ENCODE data around the gene PCDHB3. TPM values are rescaled to one million over a fixed set of nuclear protein-coding genes. Genes with fewer than 3 reads are reported as not detected.
"Not testable (repeated sequence)": the region's sequence is repeated elsewhere in the genome, so short reads cannot be mapped to it uniquely, and the experiment has no call there.

PCDHB3 gene
- total RNA-seq, 4 donors from 2014 or later, result 1.1 to 2.5 (median 2.0) TPM

DNA sequence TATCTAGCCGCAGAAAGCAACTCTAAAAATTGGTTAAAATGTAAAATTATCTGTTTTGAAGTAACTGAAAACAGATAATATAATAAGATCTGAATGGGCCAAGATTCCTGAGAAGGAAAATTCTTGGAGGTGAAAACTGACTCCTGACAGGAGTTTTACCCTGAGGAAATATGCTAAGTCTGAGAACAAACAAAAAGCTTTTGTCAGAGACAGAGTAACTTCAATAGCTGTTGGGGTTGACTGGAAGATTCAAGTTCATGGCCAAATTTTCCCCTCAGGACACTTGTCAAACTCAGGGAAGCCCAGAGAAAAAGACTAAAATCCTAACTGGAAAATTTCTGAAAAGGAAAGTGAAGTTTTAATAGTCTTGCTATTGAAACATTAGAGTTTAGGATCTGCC, 27.0 kb downstream of the PCDHB3 start:
- 93% methylated on average over 1 of the region's 1 CpG for WGBS
- Histone ChIP-seq H3K4me3 (no peak overlapping the region), H3K27ac (no peak overlapping the region), H3K4me1 (no peaks in the 10 kb centered on the region), H3K9me3 (peaks cover 20% of the 10 kb centered on the region), H3K36me3 (no peaks in the 10 kb centered on the region), H3K27me3 (peaks cover 4% of the 10 kb centered on the region)
- DNase-seq (ENCODE audit: low spot score in 2 of 2), result no peak
- TF ChIP-seq EP300 (IDR thresholded peaks at IDR 0.05) (no peak), POLR2AphosphoS5 (IDR thresholded peaks at IDR 0.05) (no peak), POLR2A (IDR thresholded peaks at IDR 0.05) (no peak)
- TF ChIP-seq, protein P1, sequence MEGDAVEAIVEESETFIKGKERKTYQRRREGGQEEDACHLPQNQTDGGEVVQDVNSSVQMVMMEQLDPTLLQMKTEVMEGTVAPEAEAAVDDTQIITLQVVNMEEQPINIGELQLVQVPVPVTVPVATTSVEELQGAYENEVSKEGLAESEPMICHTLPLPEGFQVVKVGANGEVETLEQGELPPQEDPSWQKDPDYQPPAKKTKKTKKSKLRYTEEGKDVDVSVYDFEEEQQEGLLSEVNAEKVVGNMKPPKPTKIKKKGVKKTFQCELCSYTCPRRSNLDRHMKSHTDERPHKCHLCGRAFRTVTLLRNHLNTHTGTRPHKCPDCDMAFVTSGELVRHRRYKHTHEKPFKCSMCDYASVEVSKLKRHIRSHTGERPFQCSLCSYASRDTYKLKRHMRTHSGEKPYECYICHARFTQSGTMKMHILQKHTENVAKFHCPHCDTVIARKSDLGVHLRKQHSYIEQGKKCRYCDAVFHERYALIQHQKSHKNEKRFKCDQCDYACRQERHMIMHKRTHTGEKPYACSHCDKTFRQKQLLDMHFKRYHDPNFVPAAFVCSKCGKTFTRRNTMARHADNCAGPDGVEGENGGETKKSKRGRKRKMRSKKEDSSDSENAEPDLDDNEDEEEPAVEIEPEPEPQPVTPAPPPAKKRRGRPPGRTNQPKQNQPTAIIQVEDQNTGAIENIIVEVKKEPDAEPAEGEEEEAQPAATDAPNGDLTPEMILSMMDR (IDR thresholded peaks at IDR 0.05), result no peak

DNA sequence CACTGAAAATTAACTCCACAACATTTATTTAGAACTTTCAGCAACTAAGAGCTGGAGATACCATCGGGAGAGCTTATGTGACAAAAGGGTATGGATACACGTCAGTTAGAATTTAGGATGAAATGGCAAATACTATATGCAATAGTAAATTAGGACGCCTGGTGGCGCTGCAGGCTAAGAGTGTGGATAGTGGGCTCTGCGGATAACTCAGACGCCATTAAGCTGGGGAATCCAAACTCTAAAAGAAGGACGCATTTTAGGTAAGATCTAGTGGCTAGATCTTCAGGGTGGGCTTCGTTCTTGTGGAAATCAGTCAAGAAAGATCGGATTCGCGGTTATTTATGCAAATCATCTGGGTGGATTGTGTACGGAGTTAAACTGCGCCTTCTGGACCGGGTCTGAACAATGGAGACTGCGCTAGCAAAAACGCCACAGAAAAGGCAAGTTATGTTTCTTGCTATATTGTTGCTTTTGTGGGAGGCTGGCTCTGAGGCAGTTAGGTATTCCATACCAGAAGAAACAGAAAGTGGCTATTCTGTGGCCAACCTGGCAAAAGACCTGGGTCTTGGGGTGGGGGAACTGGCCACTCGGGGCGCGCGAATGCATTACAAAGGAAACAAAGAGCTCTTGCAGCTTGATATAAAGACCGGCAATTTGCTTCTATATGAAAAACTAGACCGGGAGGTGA, 34.9 kb downstream of the PCDHB3 start, which contains the start of gene PCDHB5:
TSS of gene PCDHB5 (plus strand) at position 177 of the 688 bp plus-strand sequence. CDS start at position 406, 229 bp downstream.
- DNase-seq (ENCODE audit: low spot score in 2 of 2), result no peak
- 23% methylated on average over 22 of the region's 22 CpGs for WGBS

DNA sequence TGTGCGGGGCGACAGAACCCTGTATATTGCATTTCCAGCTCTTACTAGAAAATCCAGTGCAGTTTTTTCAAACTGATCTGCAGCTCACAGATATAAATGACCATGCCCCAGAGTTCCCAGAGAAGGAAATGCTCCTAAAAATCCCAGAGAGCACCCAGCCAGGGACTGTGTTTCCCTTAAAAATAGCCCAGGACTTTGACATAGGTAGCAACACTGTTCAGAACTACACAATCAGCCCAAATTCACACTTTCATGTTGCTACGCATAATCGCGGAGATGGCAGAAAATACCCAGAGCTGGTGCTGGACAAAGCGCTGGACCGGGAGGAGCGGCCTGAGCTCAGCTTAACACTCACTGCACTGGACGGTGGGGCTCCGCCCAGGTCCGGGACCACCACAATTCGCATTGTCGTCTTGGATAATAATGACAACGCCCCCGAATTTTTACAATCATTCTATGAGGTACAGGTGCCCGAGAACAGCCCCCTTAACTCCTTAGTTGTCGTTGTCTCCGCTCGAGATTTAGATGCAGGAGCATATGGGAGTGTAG, 35.5 kb downstream of the PCDHB3 start:
- Histone ChIP-seq H3K36me3 (no peaks in the 10 kb centered on the region), H3K4me1 (no peaks in the 10 kb centered on the region), H3K4me3 (peak overlapping the region; percentile 31), H3K27me3 (no peaks in the 10 kb centered on the region), H3K27ac (no peak overlapping the region), H3K9me3 (peaks cover 23% of the 10 kb centered on the region)
- 58% methylated on average over 19 of the region's 19 CpGs for WGBS
- no peak for DNase-seq (ENCODE audit: low spot score in 2 of 2)
- TF ChIP-seq EP300 (IDR thresholded peaks at IDR 0.05), result no peak
- TF ChIP-seq, protein P1 (IDR thresholded peaks at IDR 0.05), result no peak
- TF ChIP-seq POLR2AphosphoS5 (IDR thresholded peaks at IDR 0.05), result no peak
- no peak for TF ChIP-seq POLR2A (IDR thresholded peaks at IDR 0.05)

More for the DNA sequence above, 34.9 kb downstream of the PCDHB3 start, which contains the start of gene PCDHB5:
- no peaks in the 10 kb centered on the region for H3K36me3 ChIP-seq
- no peak for TF ChIP-seq POLR2AphosphoS5 (IDR thresholded peaks at IDR 0.05)
- no peak for TF ChIP-seq EP300 (IDR thresholded peaks at IDR 0.05)
- TF ChIP-seq, protein P1 (IDR thresholded peaks at IDR 0.05), result no peak
- no peak for TF ChIP-seq POLR2A (IDR thresholded peaks at IDR 0.05)
- H3K27ac ChIP-seq, result no peak within 1 kb of the TSS
- H3K27me3 ChIP-seq, result no peaks in the 10 kb centered on the region
- no peaks in the 10 kb centered on the region for H3K4me1 ChIP-seq
- peaks cover 23% of the 10 kb centered on the region for H3K9me3 ChIP-seq
- peak within 1 kb of the TSS; percentile 31 for H3K4me3 ChIP-seq

DNA sequence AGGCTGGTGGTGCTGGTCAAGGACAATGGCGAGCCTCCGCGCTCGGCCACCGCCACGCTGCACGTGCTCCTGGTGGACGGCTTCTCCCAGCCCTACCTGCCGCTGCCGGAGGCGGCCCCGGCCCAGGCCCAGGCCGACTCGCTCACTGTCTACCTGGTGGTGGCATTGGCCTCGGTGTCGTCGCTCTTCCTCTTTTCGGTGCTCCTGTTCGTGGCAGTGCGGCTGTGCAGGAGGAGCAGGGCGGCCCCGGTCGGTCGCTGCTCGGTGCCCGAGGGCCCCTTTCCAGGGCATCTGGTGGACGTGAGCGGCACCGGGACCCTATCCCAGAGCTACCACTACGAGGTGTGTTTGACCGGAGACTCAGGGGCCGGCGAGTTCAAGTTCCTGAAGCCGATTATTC, 37.1 kb downstream of the PCDHB3 start:
- H3K4me1 ChIP-seq; H3K27ac ChIP-seq; H3K4me3 ChIP-seq; DNase-seq (ENCODE audit: low spot score in 2 of 2); H3K27me3 ChIP-seq; H3K36me3 ChIP-seq: not testable (repeated sequence)
- 43% methylated on average over 5 of the region's 34 CpGs for WGBS
- H3K9me3 ChIP-seq, result peaks cover 27% of the 10 kb centered on the region

DNA sequence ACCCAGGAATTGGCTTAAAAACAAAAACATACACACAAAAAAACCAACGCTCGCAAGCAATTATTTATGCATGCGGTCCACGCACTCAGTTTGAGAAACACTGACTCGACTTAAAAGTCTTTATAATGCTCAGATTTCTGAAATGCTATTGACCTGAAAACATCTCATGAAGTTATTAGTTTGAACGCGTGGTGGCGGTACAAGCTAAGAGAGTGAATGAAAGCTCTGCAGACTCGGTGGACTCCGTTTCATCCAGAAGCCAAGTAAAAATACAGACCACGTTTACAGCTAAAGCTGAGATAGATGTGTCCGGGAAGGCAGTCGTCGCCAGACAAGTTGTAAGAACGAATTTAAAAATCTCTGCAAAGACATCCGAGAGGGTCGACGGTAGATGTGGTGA, 49.5 kb downstream of the PCDHB3 start, which contains the start of gene PCDHB6:
TSS of gene PCDHB6 (plus strand) at position 246 of the 400 bp plus-strand sequence. CDS start 201 bp downstream, outside the sequence.
- Histone ChIP-seq H3K27me3 (no peaks in the 10 kb centered on the region), H3K4me1 (no peaks in the 10 kb centered on the region), H3K36me3 (no peaks in the 10 kb centered on the region), H3K9me3 (peaks cover 7% of the 10 kb centered on the region), H3K4me3 (peak within 1 kb of the TSS; percentile 28), H3K27ac (no peak within 1 kb of the TSS)
- 19% methylated on average over 18 of the region's 18 CpGs for WGBS
- DNase-seq (ENCODE audit: low spot score in 2 of 2), result no peak
- TF ChIP-seq EP300 (IDR thresholded peaks at IDR 0.05), result no peak
- TF ChIP-seq, protein P1 (IDR thresholded peaks at IDR 0.05), result no peak
- no peak for TF ChIP-seq POLR2AphosphoS5 (IDR thresholded peaks at IDR 0.05)
- no peak for TF ChIP-seq POLR2A (IDR thresholded peaks at IDR 0.05)
